IPS-15b (cell line): ENCODE data around the gene MAP2K5.

Experiments used
- H3K27me3 ChIP-seq: one replicate; pipeline ENCODE4 v1.6.1; 2013; ENCODE audit warnings: low read length; ENCODE audit not compliant: control insufficient read depth, insufficient read depth
- H3K36me3 ChIP-seq: one replicate; pipeline ENCODE4 v1.6.1; 2013; ENCODE audit warnings: low read length; ENCODE audit not compliant: control insufficient read depth, insufficient read depth
- H3K4me1 ChIP-seq: one replicate; pipeline ENCODE4 v1.6.1; 2013; ENCODE audit warnings: mild to moderate bottlenecking, low read length; ENCODE audit not compliant: control insufficient read depth, insufficient read depth
- H3K4me3 ChIP-seq: one replicate; pipeline ENCODE4 v1.5.1; 2013; ENCODE audit warnings: low read depth, low read length
- H3K9ac ChIP-seq: one replicate; pipeline ENCODE4 v1.6.1; 2013; ENCODE audit warnings: low read depth, mild to moderate bottlenecking, low read length
- H3K9me3 ChIP-seq: one replicate; pipeline ENCODE4 v1.6.1; 2013; ENCODE audit warnings: mild to moderate bottlenecking, low read length; ENCODE audit not compliant: control insufficient read depth, insufficient read depth

Gene MAP2K5

DNA sequence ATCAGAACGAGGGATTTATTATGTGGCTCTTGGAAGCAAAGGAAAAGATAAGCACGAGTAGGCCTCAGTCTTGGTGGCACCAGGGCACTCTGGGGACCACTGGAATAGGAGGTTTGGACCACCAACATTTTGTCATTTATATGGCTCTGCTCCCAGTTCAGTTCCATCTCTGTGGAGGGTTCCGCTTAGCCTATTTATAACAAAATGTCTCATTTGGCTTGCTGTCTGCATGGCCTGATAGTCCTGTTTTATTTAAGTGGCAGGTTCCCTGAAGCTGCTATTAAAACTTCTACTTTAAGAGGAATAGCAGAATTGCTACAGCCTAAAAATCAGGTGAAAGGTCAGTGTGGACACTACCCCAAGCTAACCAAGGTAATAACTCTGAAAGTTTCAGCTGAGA lies 27.2 kb downstream of the MAP2K5 start:
- no peaks in the 10 kb centered on the region for H3K36me3 ChIP-seq
- no peaks in the 10 kb centered on the region for H3K27me3 ChIP-seq
- no peak overlapping the region for H3K9ac ChIP-seq
- H3K4me1 ChIP-seq = no peaks in the 10 kb centered on the region
- no peaks in the 10 kb centered on the region for H3K9me3 ChIP-seq
- H3K4me3 ChIP-seq = no peak overlapping the region

DNA sequence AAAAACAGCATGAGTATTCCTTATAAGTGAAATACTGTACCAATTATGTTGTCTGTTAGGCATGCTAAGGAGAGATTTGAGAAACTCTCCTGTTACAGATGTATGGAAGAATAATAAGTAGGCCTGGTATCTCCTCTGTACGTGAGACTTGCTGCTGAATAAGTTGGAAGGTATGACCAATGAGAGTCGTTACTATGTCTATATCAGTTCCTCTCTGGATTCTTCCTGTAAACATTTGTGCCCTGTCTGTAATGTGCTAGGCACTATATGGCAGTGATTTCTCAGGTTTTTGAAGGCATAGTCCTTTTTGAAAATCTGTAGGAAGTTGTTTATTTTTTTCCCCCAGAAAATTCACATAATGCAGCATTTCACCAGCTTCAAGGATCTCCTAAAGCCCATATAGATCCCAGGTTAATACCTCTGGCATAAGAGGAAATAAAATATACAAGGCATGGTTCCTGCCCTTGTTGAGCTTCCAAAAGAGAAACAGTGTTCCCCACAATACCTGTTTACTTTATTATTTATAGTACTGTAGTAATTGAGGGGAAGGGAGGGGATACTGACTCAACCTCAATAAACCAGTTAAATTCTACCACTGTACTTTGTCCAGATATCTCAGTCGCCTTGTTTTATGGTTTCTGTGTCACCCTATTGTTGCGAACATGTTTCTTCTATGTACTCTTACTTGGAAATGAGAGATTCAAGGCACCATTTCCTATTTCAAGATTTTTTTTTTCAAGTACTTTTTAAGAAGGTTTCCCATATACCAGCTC lies 28.6 kb downstream of the MAP2K5 start:
- Histone ChIP-seq H3K27me3 (no peaks in the 10 kb centered on the region), H3K9me3 (no peaks in the 10 kb centered on the region), H3K4me1 (peaks cover 3% of the 10 kb centered on the region), H3K36me3 (no peaks in the 10 kb centered on the region), H3K4me3 (no peak overlapping the region), H3K9ac (no peak overlapping the region)

DNA sequence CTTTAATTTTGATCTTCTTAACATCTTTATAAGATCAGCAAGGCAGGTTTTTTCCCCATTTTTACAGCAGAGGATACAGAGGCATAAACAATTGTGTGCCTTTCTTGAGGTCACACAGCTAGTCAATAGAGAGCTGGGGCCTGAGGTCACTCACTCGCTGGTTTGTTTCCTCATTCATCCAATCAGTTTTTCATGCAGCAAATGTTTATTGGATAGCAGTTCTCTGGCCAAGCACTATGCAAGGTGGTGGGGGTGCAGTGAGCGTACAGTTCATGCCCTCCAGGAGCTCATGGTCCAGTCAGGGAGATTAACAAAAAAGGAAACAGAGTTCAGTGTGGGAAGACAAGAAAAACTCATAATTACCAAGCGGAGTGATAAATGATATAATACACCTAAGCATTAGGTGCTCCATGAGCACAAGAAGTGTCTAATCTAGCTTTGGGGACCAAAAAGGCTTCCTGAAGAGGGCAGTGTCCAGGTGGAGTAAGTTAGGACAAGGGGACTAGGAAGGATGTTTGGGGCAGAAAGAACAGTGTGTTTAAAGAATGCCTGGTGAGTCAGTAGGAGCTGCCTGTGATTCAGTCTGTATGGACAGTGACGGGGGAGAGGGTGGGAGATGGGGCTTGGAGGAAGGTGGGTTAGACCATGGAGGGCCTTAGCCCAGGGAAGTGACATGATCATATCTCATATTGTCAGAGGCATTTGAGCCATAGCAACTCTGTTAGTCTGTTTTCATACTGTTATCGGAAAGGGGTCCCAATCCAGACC lies 29.3 kb downstream of the MAP2K5 start:
- peaks cover 3% of the 10 kb centered on the region for H3K4me1 ChIP-seq
- H3K36me3 ChIP-seq = no peaks in the 10 kb centered on the region
- no peaks in the 10 kb centered on the region for H3K9me3 ChIP-seq
- no peaks in the 10 kb centered on the region for H3K27me3 ChIP-seq
- H3K9ac ChIP-seq = no peak overlapping the region
- no peak overlapping the region for H3K4me3 ChIP-seq

DNA sequence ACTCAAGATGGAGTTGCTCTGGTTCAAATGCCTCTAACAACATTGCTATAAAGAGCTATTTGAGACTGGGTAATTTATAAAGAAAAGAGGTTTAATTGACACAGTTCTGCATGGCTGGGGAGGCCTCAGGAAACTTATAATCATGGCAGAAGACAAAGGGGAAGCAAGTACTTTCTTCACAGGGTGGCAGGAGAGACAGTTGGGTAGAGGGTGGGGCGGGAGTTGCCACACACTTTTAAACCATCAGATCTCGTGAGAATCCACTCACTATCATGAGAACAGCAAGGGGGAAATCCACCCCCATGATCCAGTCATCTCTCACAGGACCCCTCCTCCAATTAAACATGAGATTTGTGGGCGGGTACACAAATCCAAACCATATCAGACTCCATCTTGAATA lies 30.7 kb downstream of the MAP2K5 start:
- Histone ChIP-seq H3K4me3 (no peak overlapping the region), H3K27me3 (no peaks in the 10 kb centered on the region), H3K36me3 (no peaks in the 10 kb centered on the region), H3K9ac (no peak overlapping the region), H3K9me3 (no peaks in the 10 kb centered on the region), H3K4me1 (peaks cover 3% of the 10 kb centered on the region)

DNA sequence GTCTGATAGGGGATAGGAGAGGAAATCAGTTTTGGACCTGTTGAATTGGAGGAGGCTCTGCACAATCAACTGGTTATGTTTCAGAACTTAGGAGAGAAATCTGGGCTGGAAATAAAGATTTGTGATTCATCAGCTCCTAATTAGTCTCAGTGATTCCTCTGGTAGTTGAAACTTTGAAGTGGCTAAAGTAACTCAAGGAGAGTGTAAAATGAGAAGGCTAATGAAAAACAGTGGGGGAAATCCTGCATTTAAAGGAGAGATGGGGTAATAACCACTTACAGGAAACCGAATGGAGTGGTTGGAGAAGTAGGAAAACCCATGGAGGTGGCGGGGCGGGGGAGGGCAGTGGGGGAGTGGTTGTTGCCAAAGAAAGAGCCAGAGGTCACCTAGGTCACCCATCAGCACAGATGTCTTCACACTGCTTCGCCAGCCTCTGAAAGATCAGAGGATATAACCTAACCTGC lies 32.6 kb downstream of the MAP2K5 start:
- H3K27me3 ChIP-seq = no peaks in the 10 kb centered on the region
- no peak overlapping the region for H3K4me3 ChIP-seq
- H3K36me3 ChIP-seq = no peaks in the 10 kb centered on the region
- H3K4me1 ChIP-seq = peaks cover 3% of the 10 kb centered on the region
- no peak overlapping the region for H3K9ac ChIP-seq
- H3K9me3 ChIP-seq = no peaks in the 10 kb centered on the region

DNA sequence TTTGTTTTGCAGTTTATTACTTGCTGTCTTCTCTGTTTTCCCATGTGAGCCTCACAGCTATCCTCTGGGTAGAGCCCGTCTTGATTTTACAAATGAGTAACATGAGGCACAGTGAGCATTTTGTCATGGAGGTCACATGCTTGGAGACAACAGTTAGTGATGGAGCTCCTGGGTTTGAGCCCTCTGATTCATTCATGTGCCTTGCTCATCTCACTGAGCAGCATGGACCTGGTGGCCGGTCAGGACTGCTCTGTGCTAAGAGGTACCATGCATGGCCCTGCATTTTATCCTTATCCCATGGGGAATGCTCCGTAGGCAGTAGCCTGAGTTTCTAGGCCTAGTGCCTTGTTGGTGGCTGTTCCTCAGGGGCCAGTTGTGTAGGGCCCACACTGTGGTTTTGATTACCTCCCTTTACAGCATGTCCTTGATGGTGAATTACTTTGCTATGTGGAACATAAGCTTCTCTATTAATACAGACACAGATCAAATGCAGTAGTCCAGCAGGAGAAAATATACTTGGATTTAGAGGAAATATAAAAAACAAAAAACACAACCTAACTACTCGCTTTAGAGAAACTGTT lies 35.6 kb downstream of the MAP2K5 start:
- H3K27me3 ChIP-seq = no peaks in the 10 kb centered on the region
- no peaks in the 10 kb centered on the region for H3K9me3 ChIP-seq
- no peaks in the 10 kb centered on the region for H3K36me3 ChIP-seq
- peaks cover 3% of the 10 kb centered on the region for H3K4me1 ChIP-seq
- H3K4me3 ChIP-seq = no peak overlapping the region
- H3K9ac ChIP-seq = no peak overlapping the region

DNA sequence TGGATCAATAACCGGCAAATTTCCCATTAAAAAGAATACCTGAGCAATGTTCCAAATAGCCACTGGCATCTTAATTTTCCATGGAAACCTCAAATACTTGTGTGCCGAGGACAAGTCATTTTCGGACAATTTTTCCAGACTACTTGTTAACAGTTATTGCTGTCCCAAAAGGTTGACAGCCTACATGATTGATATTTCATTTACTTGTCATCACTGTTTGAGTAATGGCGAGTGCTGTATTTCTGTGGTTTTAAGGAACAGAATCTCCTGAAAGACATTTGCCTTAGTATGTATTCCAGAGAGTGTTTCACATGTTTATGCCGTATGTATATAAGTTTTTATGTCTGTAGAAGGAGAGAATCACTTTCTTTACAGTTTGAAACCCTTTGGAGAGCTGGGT lies 36.7 kb downstream of the MAP2K5 start:
- H3K4me1 ChIP-seq = peaks cover 3% of the 10 kb centered on the region
- H3K27me3 ChIP-seq = no peaks in the 10 kb centered on the region
- no peak overlapping the region for H3K9ac ChIP-seq
- no peaks in the 10 kb centered on the region for H3K36me3 ChIP-seq
- H3K4me3 ChIP-seq = no peak overlapping the region
- H3K9me3 ChIP-seq = no peaks in the 10 kb centered on the region

DNA sequence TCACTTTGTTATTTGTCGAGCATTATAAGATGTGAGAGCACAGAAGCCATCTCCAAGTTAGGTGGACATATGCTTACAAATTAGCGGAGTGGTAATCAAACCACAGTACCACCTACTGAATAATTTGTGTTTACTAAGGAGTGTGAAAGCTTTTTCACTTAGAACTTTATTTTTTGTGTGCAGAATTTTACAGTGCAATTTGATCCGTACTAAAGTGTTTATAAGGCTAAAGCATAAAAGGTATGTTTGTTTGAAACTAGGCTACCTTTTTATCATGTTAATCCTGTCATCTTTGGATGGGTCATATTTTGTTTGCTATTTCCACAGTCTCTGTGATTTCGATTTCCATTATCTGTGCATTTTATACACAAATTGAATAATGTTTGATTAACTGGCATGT lies 37.5 kb downstream of the MAP2K5 start:
- no peak overlapping the region for H3K9ac ChIP-seq
- H3K36me3 ChIP-seq = no peaks in the 10 kb centered on the region
- no peak overlapping the region for H3K4me3 ChIP-seq
- H3K27me3 ChIP-seq = no peaks in the 10 kb centered on the region
- no peaks in the 10 kb centered on the region for H3K9me3 ChIP-seq
- peaks cover 1% of the 10 kb centered on the region for H3K4me1 ChIP-seq

DNA sequence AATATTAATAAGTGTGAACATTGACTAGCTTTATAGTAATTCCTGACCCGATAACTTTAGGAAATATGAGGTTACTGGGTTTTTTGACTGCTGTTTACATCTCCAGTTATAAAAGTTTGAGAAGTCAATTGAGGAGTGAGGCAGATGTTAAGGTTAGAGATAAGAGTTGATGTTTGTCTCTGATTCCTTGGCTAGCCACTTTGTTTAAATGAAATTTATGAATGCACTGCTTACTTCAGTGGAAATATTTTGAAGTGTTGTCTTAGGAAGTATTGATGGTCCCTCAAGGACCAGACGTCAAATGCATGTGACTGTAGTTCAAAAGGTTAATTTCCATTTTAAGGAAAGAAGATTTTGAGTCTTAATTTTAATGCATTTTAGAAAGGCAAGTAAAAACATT lies 41.7 kb downstream of the MAP2K5 start:
- Histone ChIP-seq H3K4me3 (no peak overlapping the region), H3K36me3 (peaks cover 3% of the 10 kb centered on the region), H3K9me3 (no peaks in the 10 kb centered on the region), H3K27me3 (no peaks in the 10 kb centered on the region), H3K9ac (no peak overlapping the region), H3K4me1 (no peaks in the 10 kb centered on the region)

DNA sequence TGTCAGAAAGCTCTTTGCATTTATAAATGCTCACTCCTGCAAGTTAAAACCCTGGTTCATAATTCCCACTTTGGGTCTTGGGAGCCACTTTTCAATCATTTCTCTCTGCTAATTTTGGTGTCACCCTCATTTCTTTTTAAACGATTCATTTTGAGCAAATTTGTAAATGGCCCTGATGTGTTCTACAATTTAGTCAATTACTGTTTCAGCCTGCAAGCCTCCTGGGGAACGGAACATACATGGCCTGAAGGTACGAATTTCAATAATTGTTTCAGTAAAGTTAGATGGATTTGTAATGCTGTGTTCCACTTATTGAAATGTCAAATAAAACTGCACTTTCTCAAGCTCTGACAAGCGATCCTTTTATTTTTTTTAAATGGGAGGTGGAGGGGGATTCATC lies 43.2 kb downstream of the MAP2K5 start:
- Histone ChIP-seq H3K4me1 (no peaks in the 10 kb centered on the region), H3K9me3 (no peaks in the 10 kb centered on the region), H3K36me3 (peaks cover 3% of the 10 kb centered on the region), H3K27me3 (no peaks in the 10 kb centered on the region), H3K4me3 (no peak overlapping the region), H3K9ac (no peak overlapping the region)

DNA sequence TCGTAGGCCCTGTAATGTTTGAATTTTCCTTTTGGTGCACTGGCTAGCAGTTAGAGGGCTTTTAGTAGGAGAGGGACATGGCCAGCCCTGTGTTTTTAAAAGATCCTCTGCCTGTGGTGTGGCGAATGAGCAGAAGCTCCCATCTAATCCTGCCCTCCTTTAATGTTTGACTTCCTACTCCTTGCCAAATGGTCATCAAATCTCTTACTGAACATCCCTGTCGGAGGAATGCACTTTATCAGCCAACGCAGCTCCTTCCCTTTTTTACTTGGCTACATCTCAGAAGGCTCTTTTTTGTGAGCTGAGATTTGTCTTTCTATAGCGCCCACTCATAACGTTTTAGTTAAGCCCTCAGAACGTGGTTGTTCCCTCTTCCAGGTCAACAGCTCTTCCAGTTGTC lies 44.8 kb downstream of the MAP2K5 start:
- H3K9me3 ChIP-seq = no peaks in the 10 kb centered on the region
- no peak overlapping the region for H3K9ac ChIP-seq
- no peaks in the 10 kb centered on the region for H3K4me1 ChIP-seq
- H3K4me3 ChIP-seq = no peak overlapping the region
- H3K27me3 ChIP-seq = no peaks in the 10 kb centered on the region
- H3K36me3 ChIP-seq = peaks cover 3% of the 10 kb centered on the region

DNA sequence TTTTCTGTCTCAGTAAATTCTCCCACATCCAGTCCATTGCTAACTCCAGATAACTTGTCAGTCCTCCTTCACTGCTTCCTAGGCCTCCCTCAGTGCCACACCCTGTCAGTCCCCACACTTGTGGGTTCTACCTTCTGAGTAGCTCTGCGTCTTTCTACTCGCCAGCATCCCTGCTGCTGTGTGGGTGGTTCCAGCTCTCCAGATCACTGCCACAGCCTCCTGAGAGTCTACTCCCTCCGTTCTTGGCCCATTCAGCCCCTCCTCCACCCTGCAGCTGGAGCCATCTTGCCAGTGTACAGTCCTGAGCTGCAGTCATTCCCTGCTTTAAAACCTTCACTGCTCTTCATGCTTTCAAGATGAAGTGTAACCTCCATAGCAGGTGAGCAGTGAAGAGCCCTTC lies 45.3 kb downstream of the MAP2K5 start:
- no peaks in the 10 kb centered on the region for H3K4me1 ChIP-seq
- no peaks in the 10 kb centered on the region for H3K27me3 ChIP-seq

More for the DNA sequence above, 45.3 kb downstream of the MAP2K5 start:
- Histone ChIP-seq H3K9me3 (no peaks in the 10 kb centered on the region), H3K36me3 (peaks cover 3% of the 10 kb centered on the region), H3K4me3 (no peak overlapping the region), H3K9ac (no peak overlapping the region)
